Muscle of leg (tissue), 11 donors: ENCODE data around the gene TERT. TPM values are rescaled to one million over a fixed set of nuclear protein-coding genes. Genes with fewer than 3 reads are reported as not detected.
A peak's percentile ranks its signal among the peaks of the same experiment; 100 is the strongest.

Experiments used
- DNase-seq: peaks from one replicate; pipeline ENCODE4 v3.0.0; 2013
- H3K27ac ChIP-seq: one replicate; pipeline ENCODE4 v1.5.1; 2013; ENCODE audit warnings: mild to moderate bottlenecking, low read length, control low read depth
- H3K27me3 ChIP-seq: one replicate; pipeline ENCODE4 v1.6.1; 2013; ENCODE audit warnings: low read length; ENCODE audit not compliant: control insufficient read depth, insufficient read depth
- H3K36me3 ChIP-seq: one replicate; pipeline ENCODE4 v1.6.1; 2013; ENCODE audit warnings: low read length; ENCODE audit not compliant: control insufficient read depth, insufficient read depth
- H3K4me1 ChIP-seq: one replicate; pipeline ENCODE4 v1.6.1; 2013; ENCODE audit warnings: low read length; ENCODE audit not compliant: control insufficient read depth, insufficient read depth
- H3K4me3 ChIP-seq: one replicate; pipeline ENCODE4 v1.5.1; 2013; ENCODE audit warnings: low read length, control low read depth
- H3K9me3 ChIP-seq: replicated peaks from 2 replicates; pipeline ENCODE4 v1.6.1; 2013; ENCODE audit warnings: low read depth, low read length; ENCODE audit not compliant: control insufficient read depth
- WGBS: methylation state at CpG from one replicate; pipeline ENCODE4 v1.1.5; 2013; ENCODE audit warnings: missing lambda C conversion rate; ENCODE audit not compliant: insufficient coverage; 5-methylcytosine and 5-hydroxymethylcytosine counted together
- polyA plus RNA-seq, 8 donors: library from polyadenylated mRNA; unstranded; fragments of 120-200 nt; gene quantifications; one replicate each; pipeline versions ENCODE4 v1.2.1 to v1.2.3, GENCODE V29; 2013; ENCODE audit warnings: inconsistent platforms in 1 of 8, low replicate concordance in 1 of 8; ENCODE audit not compliant: insufficient read length in 8 of 8, insufficient read depth in 1 of 8
- total RNA-seq: library from RNA; stranded (reverse); fragments of 120-200 nt; gene quantifications from one replicate; pipeline ENCODE4 v1.2.4, GENCODE V29; 2013

TERT gene
- total and polyA plus RNA-seq, 9 donors = 0.05 to 0.23 (median 0.15) TPM; not detected in 5

GRCh38 chr5:1227667-1228066, 67.2 kb downstream of the TERT start:
- no peak overlapping the region for H3K4me3 ChIP-seq
- H3K36me3 ChIP-seq = no peaks in the 10 kb centered on the region
- peaks cover 15% of the 10 kb centered on the region for H3K4me1 ChIP-seq
- H3K9me3 ChIP-seq = no peaks in the 10 kb centered on the region
- H3K27ac ChIP-seq = no peak overlapping the region
- 12% methylated on average over 7 of the region's 14 CpGs for WGBS
- peaks cover 61% of the 10 kb centered on the region for H3K27me3 ChIP-seq
- DNase-seq = peak; percentile 67

GRCh38 chr5:1226839-1227581, 67.9 kb downstream of the TERT start:
- H3K36me3 ChIP-seq = no peaks in the 10 kb centered on the region
- peaks cover 15% of the 10 kb centered on the region for H3K4me1 ChIP-seq
- no peak overlapping the region for H3K27ac ChIP-seq
- H3K27me3 ChIP-seq = peaks cover 55% of the 10 kb centered on the region
- no peak overlapping the region for H3K4me3 ChIP-seq
- no peak for DNase-seq
- no peaks in the 10 kb centered on the region for H3K9me3 ChIP-seq
- WGBS = 83% methylated on average over 46 of the region's 50 CpGs

GRCh38 chr5:1226231-1226630, 68.6 kb downstream of the TERT start:
- peaks cover 15% of the 10 kb centered on the region for H3K4me1 ChIP-seq
- 53% methylated on average over 11 of the region's 12 CpGs for WGBS
- H3K36me3 ChIP-seq = no peaks in the 10 kb centered on the region
- no peaks in the 10 kb centered on the region for H3K9me3 ChIP-seq
- no peak overlapping the region for H3K27ac ChIP-seq
- no peak overlapping the region for H3K4me3 ChIP-seq
- DNase-seq = no peak
- peaks cover 52% of the 10 kb centered on the region for H3K27me3 ChIP-seq

- H3K27me3 ChIP-seq = peaks cover 43% of the 10 kb centered on the region
- H3K4me3 ChIP-seq = no peak within 1 kb of the TSS
- no peaks in the 10 kb centered on the region for H3K36me3 ChIP-seq
- peaks cover 15% of the 10 kb centered on the region for H3K4me1 ChIP-seq
- no peak within 1 kb of the TSS for H3K27ac ChIP-seq
- WGBS = 63% methylated on average over 8 of the region's 11 CpGs
- no peaks in the 10 kb centered on the region for H3K9me3 ChIP-seq
- no peak for DNase-seq
Measured at GRCh38 chr5:1225081-1225480, 69.8 kb downstream of the TERT start, which contains the start of gene SLC6A18. TSS of gene SLC6A18 (plus strand) at chr5:1225381. CDS start at chr5:1225478, 97 bp downstream.

- Histone ChIP-seq H3K27me3 (peaks cover 41% of the 10 kb centered on the region), H3K27ac (no peak overlapping the region), H3K9me3 (no peaks in the 10 kb centered on the region), H3K4me1 (peaks cover 15% of the 10 kb centered on the region), H3K36me3 (no peaks in the 10 kb centered on the region), H3K4me3 (no peak overlapping the region)
- 93% methylated on average over 4 of the region's 15 CpGs for WGBS
- no peak for DNase-seq
Measured at GRCh38 chr5:1224631-1225030, 70.2 kb downstream of the TERT start.

GRCh38 chr5:1223278-1223670, 71.6 kb downstream of the TERT start:
- Histone ChIP-seq H3K36me3 (no peaks in the 10 kb centered on the region), H3K4me1 (peaks cover 10% of the 10 kb centered on the region), H3K4me3 (no peak overlapping the region), H3K9me3 (no peaks in the 10 kb centered on the region), H3K27ac (no peak overlapping the region), H3K27me3 (peaks cover 35% of the 10 kb centered on the region)
- WGBS = 87% methylated on average over 12 of the region's 12 CpGs
- DNase-seq = no peak

- Histone ChIP-seq H3K9me3 (no peaks in the 10 kb centered on the region), H3K36me3 (no peaks in the 10 kb centered on the region), H3K4me1 (peaks cover 5% of the 10 kb centered on the region), H3K27ac (no peak overlapping the region), H3K27me3 (peaks cover 32% of the 10 kb centered on the region), H3K4me3 (no peak overlapping the region)
- WGBS = 86% methylated on average over 25 of the region's 27 CpGs
- no peak for DNase-seq
Measured at GRCh38 chr5:1222621-1223277, 72.1 kb downstream of the TERT start.

GRCh38 chr5:1222147-1222546, 72.7 kb downstream of the TERT start:
- H3K36me3 ChIP-seq = no peaks in the 10 kb centered on the region
- H3K27ac ChIP-seq = no peak overlapping the region
- no peak for DNase-seq
- H3K27me3 ChIP-seq = peaks cover 37% of the 10 kb centered on the region
- 92% methylated on average over 9 of the region's 9 CpGs for WGBS
- H3K4me1 ChIP-seq = peaks cover 2% of the 10 kb centered on the region
- no peaks in the 10 kb centered on the region for H3K9me3 ChIP-seq
- no peak overlapping the region for H3K4me3 ChIP-seq

GRCh38 chr5:1221721-1222120, 73.1 kb downstream of the TERT start:
- H3K36me3 ChIP-seq = no peaks in the 10 kb centered on the region
- H3K27me3 ChIP-seq = peaks cover 37% of the 10 kb centered on the region
- 95% methylated on average over 9 of the region's 10 CpGs for WGBS
- no peaks in the 10 kb centered on the region for H3K4me1 ChIP-seq
- no peak overlapping the region for H3K27ac ChIP-seq
- DNase-seq = no peak
- no peaks in the 10 kb centered on the region for H3K9me3 ChIP-seq
- H3K4me3 ChIP-seq = no peak overlapping the region

GRCh38 chr5:1220831-1221230, 74.0 kb downstream of the TERT start:
- DNase-seq = peak; percentile 39
- WGBS = 75% methylated on average over 17 of the region's 19 CpGs

More at GRCh38 chr5:1220831-1221230, 74.0 kb downstream of the TERT start:
- Histone ChIP-seq H3K9me3 (no peaks in the 10 kb centered on the region), H3K4me1 (no peaks in the 10 kb centered on the region), H3K27me3 (peaks cover 34% of the 10 kb centered on the region), H3K36me3 (no peaks in the 10 kb centered on the region), H3K4me3 (no peak overlapping the region), H3K27ac (no peak overlapping the region)
